Measurements from ENCODE around the gene ITCH.
"Not testable (repeated sequence)": the region's sequence is repeated elsewhere in the genome, so short reads cannot be mapped to it uniquely, and the experiment has no call there.

ITCH gene

GRCh38 chr20:34367155-34367554, 4.1 kb downstream of the ITCH start:
- CTCF ChIA-PET, result interaction anchor here (2.5 kb wide), 1 partner anchor 55 kb away, joined by 11 read pairs; no protein-coding TSS in a partner anchor
- POLR2A ChIA-PET, result no interaction called here
- no peak overlapping the region for H3K4me3 ChIP-seq (ENCODE audit: low read depth, low read length)
- no peak for DNase-seq (ENCODE audit: low read depth, low spot score)
- no peak for TF ChIP-seq CTCF (IDR thresholded peaks at IDR 0.05; ENCODE audit: insufficient read depth, low read length, missing control alignments)

- POLR2A ChIA-PET; DNase-seq (ENCODE audit: low read depth, low spot score): not testable (repeated sequence)
Observed at GRCh38 chr20:34367911-34368310, 4.8 kb downstream of the ITCH start.

GRCh38 chr20:34368547-34368946, 5.5 kb downstream of the ITCH start:
- ChIA-PET CTCF (interaction anchor here (2.5 kb wide), 1 partner anchor 56 kb away, joined by 11 read pairs; no protein-coding TSS in a partner anchor), POLR2A (no interaction called here)
- no peak overlapping the region for H3K4me3 ChIP-seq (ENCODE audit: low read depth, low read length)
- DNase-seq (ENCODE audit: low read depth, low spot score), result no peak
- no peak for TF ChIP-seq CTCF (IDR thresholded peaks at IDR 0.05; ENCODE audit: insufficient read depth, low read length, missing control alignments)

More at GRCh38 chr20:34367911-34368310, 4.8 kb downstream of the ITCH start:
- not testable (repeated sequence) for H3K4me3 ChIP-seq (ENCODE audit: low read depth, low read length)
- CTCF ChIA-PET, result interaction anchor here (2.5 kb wide), 1 partner anchor 55 kb away, joined by 11 read pairs; no protein-coding TSS in a partner anchor

GRCh38 chr20:34369265-34369664, 6.2 kb downstream of the ITCH start:
- no peak overlapping the region for H3K4me3 ChIP-seq (ENCODE audit: low read depth, low read length)
- ChIA-PET CTCF (no interaction called here), POLR2A (no interaction called here)
- TF ChIP-seq CTCF (IDR thresholded peaks at IDR 0.05; ENCODE audit: insufficient read depth, low read length, missing control alignments), result no peak
- DNase-seq (ENCODE audit: low read depth, low spot score), result no peak

GRCh38 chr20:34370062-34370461, 7.0 kb downstream of the ITCH start:
- DNase-seq (ENCODE audit: low read depth, low spot score), result no peak
- TF ChIP-seq CTCF (IDR thresholded peaks at IDR 0.05; ENCODE audit: insufficient read depth, low read length, missing control alignments), result no peak
- POLR2A ChIA-PET, result interaction anchor here (0.7 kb wide), 1 partner anchor 175 kb away, joined by 4 read pairs; no protein-coding TSS in a partner anchor
- CTCF ChIA-PET, result no interaction called here
- no peak overlapping the region for H3K4me3 ChIP-seq (ENCODE audit: low read depth, low read length)

GRCh38 chr20:34373445-34373844, 10.4 kb downstream of the ITCH start:
- POLR2A ChIA-PET, result no interaction called here
- CTCF ChIA-PET, result interaction anchor here (1.3 kb wide), 2 partner anchors 9 to 61 kb away, joined by 3 to 4 read pairs; no protein-coding TSS in a partner anchor
- DNase-seq (ENCODE audit: low read depth, low spot score), result no peak
- no peak for TF ChIP-seq CTCF (IDR thresholded peaks at IDR 0.05; ENCODE audit: insufficient read depth, low read length, missing control alignments)
- no peak overlapping the region for H3K4me3 ChIP-seq (ENCODE audit: low read depth, low read length)

- no peak for TF ChIP-seq CTCF (IDR thresholded peaks at IDR 0.05; ENCODE audit: insufficient read depth, low read length, missing control alignments)
- POLR2A ChIA-PET, result no interaction called here
- H3K4me3 ChIP-seq (ENCODE audit: low read depth, low read length), result no peak overlapping the region
- no peak for DNase-seq (ENCODE audit: low read depth, low spot score)
- CTCF ChIA-PET, result interaction anchor here (1.3 kb wide), 1 partner anchor 62 kb away, joined by 3 read pairs; no protein-coding TSS in a partner anchor
Observed at GRCh38 chr20:34374209-34374760, 11.2 kb downstream of the ITCH start.
